H1 (cell line): ENCODE data around the gene BAG2. TPM values are rescaled to one million over a fixed set of nuclear protein-coding genes. Genes with fewer than 3 reads are reported as not detected.

Experiments used
- CTCF ChIA-PET: fragments of 300-600 bp; sonication (Branson Sonifier 250); formaldehyde crosslinking; loops from one replicate; lab custom pipeline; 2021; ENCODE audit not compliant: partially characterized antibody; lab: Charles Lee
- POLR2A ChIA-PET: fragments of 300-600 bp; sonication (Branson Sonifier 250); formaldehyde crosslinking; loops from one replicate; lab custom pipeline; 2021; ENCODE audit warnings: inconsistent platforms; ENCODE audit not compliant: partially characterized antibody; lab: Charles Lee
- DNase-seq, 2 experiments: peaks; one replicate each; pipeline versions ENCODE4 v3.0.0 to v3.0.0-alpha.2; 2010 to 2022; ENCODE audit warnings: low spot score in 2 of 2, low read depth in 1 of 2, mixed read lengths in 1 of 2
- FAIRE-seq: peaks from 2 replicates; lab custom pipeline; 2011; peaks lifted over from hg19 to GRCh38; lab: Jason Lieb, UNC
- H2AFZ ChIP-seq: 2 replicates; pipeline ENCODE4 v1.8.1; 2012; ENCODE audit warnings: low read length, inconsistent platforms
- H2AK5ac ChIP-seq: 2 replicates; pipeline ENCODE4 v1.6.1; 2013; ENCODE audit warnings: low read depth, low read length
- H2BK120ac ChIP-seq: replicated peaks from 2 replicates; pipeline ENCODE3; 2013; ENCODE audit warnings: low read depth, low read length, inconsistent platforms
- H2BK12ac ChIP-seq: 2 replicates; pipeline ENCODE4 v1.6.1; 2013; ENCODE audit warnings: low read depth, low read length
- H2BK15ac ChIP-seq: 2 replicates; pipeline ENCODE4 v1.6.1; 2013; ENCODE audit warnings: low read length
- H2BK20ac ChIP-seq: 2 replicates; pipeline ENCODE4 v1.6.1; 2013; ENCODE audit warnings: low read length
- H2BK5ac ChIP-seq: 2 replicates; pipeline ENCODE4 v1.6.1; 2013; ENCODE audit warnings: low read depth, low read length
- H3K14ac ChIP-seq: 2 replicates; pipeline ENCODE4 v1.6.1; 2013; ENCODE audit warnings: inconsistent platforms; ENCODE audit not compliant: insufficient read length
- H3K18ac ChIP-seq: 2 replicates; pipeline ENCODE4 v1.6.1; 2013; ENCODE audit warnings: low read length; ENCODE audit errors: extremely low read depth
- H3K23ac ChIP-seq: 2 replicates; pipeline ENCODE4 v1.6.1; 2013; ENCODE audit warnings: inconsistent platforms; ENCODE audit not compliant: insufficient read length
- H3K23me2 ChIP-seq: 2 replicates; pipeline ENCODE4 v1.6.1; 2013; ENCODE audit warnings: low read depth, low read length
- H3K27ac ChIP-seq: 2 replicates; pipeline ENCODE4 v1.6.1; 2011; ENCODE audit warnings: low read depth, low read length, inconsistent platforms
- H3K27me3 ChIP-seq, 4 experiments: replicated peaks in 1 of 4; 1 replicate in 1 of 4; 2 replicates in 3 of 4; pipeline versions ENCODE4 v1.6.1 to v1.8.1; 2011 to 2013; ENCODE audit warnings: low read length in 3 of 4, mild to moderate bottlenecking in 3 of 4, inconsistent platforms in 2 of 4, mixed read lengths in 2 of 4, moderate library complexity in 1 of 4; ENCODE audit not compliant: control insufficient read depth in 3 of 4, insufficient read depth in 3 of 4; ENCODE audit errors: extremely low read depth in 1 of 4
- H3K36me3 ChIP-seq, 4 experiments: 2 replicates each; pipeline versions ENCODE4 v1.6.1 to v1.8.1; 2011 to 2013; ENCODE audit warnings: mild to moderate bottlenecking in 4 of 4, low read length in 3 of 4, moderate library complexity in 2 of 4, control low read depth in 1 of 4, inconsistent platforms in 1 of 4; ENCODE audit not compliant: insufficient read depth in 4 of 4, control insufficient read depth in 2 of 4
- H3K4ac ChIP-seq: replicated peaks from 2 replicates; pipeline ENCODE3; 2013; ENCODE audit warnings: low read length, low read depth, mixed read lengths, inconsistent platforms; ENCODE audit not compliant: insufficient read length
- H3K4me1 ChIP-seq, 4 experiments: replicated peaks in 1 of 4; 1 replicate in 1 of 4; 2 replicates in 3 of 4; pipeline versions ENCODE4 v1.6.1 to v1.8.1; 2011 to 2013; ENCODE audit warnings: low read length in 3 of 4, inconsistent platforms in 2 of 4, mixed read lengths in 1 of 4; ENCODE audit not compliant: insufficient read depth in 4 of 4, control insufficient read depth in 3 of 4
- H3K4me2 ChIP-seq, 2 experiments: 2 replicates each; pipeline versions ENCODE4 v1.6.1 to v1.8.1; 2011 to 2013; ENCODE audit warnings: low read depth in 2 of 2, low read length in 2 of 2, control low read depth in 1 of 2, inconsistent platforms in 1 of 2, mild to moderate bottlenecking in 1 of 2; ENCODE audit not compliant: insufficient read depth in 1 of 2
- H3K4me3 ChIP-seq, 4 experiments: fragments of 200-600, 300-600 bp in 1 of 4; sonication (generic), shearing (Covaris generic), sonication (Bioruptor Twin) in 1 of 4; 2 replicates each; pipeline versions ENCODE4 v1.5.1 to v1.8.1; 2011 to 2016; ENCODE audit warnings: low read length in 4 of 4, low read depth in 3 of 4, control low read depth in 2 of 4, inconsistent platforms in 2 of 4, mild to moderate bottlenecking in 2 of 4, mixed read lengths in 1 of 4, moderate library complexity in 1 of 4; ENCODE audit not compliant: insufficient read depth in 2 of 4; ENCODE audit errors: extremely low read depth in 1 of 4
- H3K56ac ChIP-seq: replicated peaks from 2 replicates; pipeline ENCODE3; 2013; ENCODE audit warnings: low read depth, mild to moderate bottlenecking, mixed read lengths, low read length, inconsistent platforms; ENCODE audit not compliant: insufficient read length
- H3K79me1 ChIP-seq: 2 replicates; pipeline ENCODE4 v1.6.1; 2013; ENCODE audit warnings: low read depth, low read length, control low read depth
- H3K79me2 ChIP-seq, 2 experiments: 2 replicates each; pipeline versions ENCODE4 v1.6.1 to v1.8.1; 2012 to 2013; ENCODE audit warnings: low read length in 2 of 2, mild to moderate bottlenecking in 2 of 2, inconsistent platforms in 1 of 2; ENCODE audit not compliant: insufficient read depth in 2 of 2, control insufficient read depth in 1 of 2
- H3K9ac ChIP-seq, 4 experiments: replicated peaks in 1 of 4; 1 replicate in 1 of 4; 2 replicates in 3 of 4; pipeline versions ENCODE4 v1.6.1 to v1.8.1; 2011 to 2013; ENCODE audit warnings: low read depth in 3 of 4, low read length in 3 of 4, control low read depth in 2 of 4, mild to moderate bottlenecking in 2 of 4, moderate library complexity in 2 of 4, inconsistent platforms in 1 of 4; ENCODE audit errors: extremely low read depth in 1 of 4
- H3K9me3 ChIP-seq, 2 experiments: 2 replicates each; pipeline versions ENCODE4 v1.6.1 to v1.8.1; 2012 to 2013; ENCODE audit warnings: mild to moderate bottlenecking in 2 of 2, moderate library complexity in 2 of 2, control low read depth in 1 of 2, inconsistent platforms in 1 of 2, low read depth in 1 of 2, low read length in 1 of 2, mixed read lengths in 1 of 2; ENCODE audit not compliant: insufficient read depth in 2 of 2
- H4K20me1 ChIP-seq, 2 experiments: replicated peaks in 1 of 2; 2 replicates each; pipeline versions ENCODE3 to v1.8.1; 2011 to 2013; ENCODE audit warnings: inconsistent platforms in 2 of 2, low read length in 2 of 2, mild to moderate bottlenecking in 1 of 2; ENCODE audit not compliant: insufficient read depth in 2 of 2, control insufficient read depth in 1 of 2
- H4K5ac ChIP-seq: 2 replicates; pipeline ENCODE4 v1.6.1; 2013; ENCODE audit warnings: low read length, low read depth, mixed read lengths, inconsistent platforms; ENCODE audit not compliant: insufficient read length
- H4K8ac ChIP-seq: 2 replicates; pipeline ENCODE4 v1.8.0; 2013; ENCODE audit warnings: mild to moderate bottlenecking, moderate library complexity, low read length, inconsistent platforms; ENCODE audit not compliant: insufficient read depth; ENCODE audit errors: extremely low read depth
- H4K91ac ChIP-seq: replicated peaks from 2 replicates; pipeline ENCODE3; 2013; ENCODE audit warnings: low read length, mixed read lengths, inconsistent platforms; ENCODE audit not compliant: insufficient read length
- BCL11A ChIP-seq, 2 experiments: IDR thresholded peaks; one replicate each; pipeline ENCODE4 v1.6.1; 2011; ENCODE audit warnings: low read depth in 2 of 2, low read length in 2 of 2, mild to moderate bottlenecking in 2 of 2
- MAFK ChIP-seq: IDR thresholded peaks from 2 replicates; pipeline ENCODE4 v1.6.1; 2012; ENCODE audit warnings: low read depth, mild to moderate bottlenecking, improper control_type of control experiment, low read length
- PHF8 ChIP-seq: fragments of 200-600 bp; sonication (generic); conservative IDR thresholded peaks from 2 replicates; pipeline ENCODE4 v1.7.1; 2012; ENCODE audit warnings: low read depth, mild to moderate bottlenecking, inconsistent platforms, low read length, moderate library complexity
- RAD21 ChIP-seq, 2 experiments: IDR thresholded peaks in 1 of 2; conservative IDR thresholded peaks in 1 of 2; 2 replicates each; pipeline ENCODE4 v1.6.1; 2011; ENCODE audit warnings: low read depth in 2 of 2, low read length in 2 of 2, improper control_type of control experiment in 1 of 2, inconsistent platforms in 1 of 2, mild to moderate bottlenecking in 1 of 2, moderate library complexity in 1 of 2
- RFX5 ChIP-seq: IDR thresholded peaks from 2 replicates; pipeline ENCODE4 v1.6.1; 2011; ENCODE audit warnings: low read depth, low read length, improper control_type of control experiment, borderline replicate concordance
- SP1 ChIP-seq: IDR thresholded peaks from 2 replicates; pipeline ENCODE4 v1.6.1; 2011; ENCODE audit warnings: low read depth, low read length
- WGBS, 2 experiments: shearing (Covaris generic) in 1 of 2; methylation state at CpG; one replicate each; pipeline versions ENCODE4 v1.1.6 to v1.1.7; 2013 to 2015; ENCODE audit warnings: low lambda C conversion rate in 2 of 2, mixed read lengths in 2 of 2, inconsistent platforms in 1 of 2, low coverage in 1 of 2, missing lambda C conversion rate in 1 of 2; ENCODE audit not compliant: insufficient replicate concordance in 2 of 2, insufficient coverage in 1 of 2, insufficient read length in 1 of 2; ENCODE audit errors: extremely low coverage in 1 of 2, missing lambda C conversion rate in 1 of 2; 5-methylcytosine and 5-hydroxymethylcytosine counted together
- polyA plus RNA-seq, 7 experiments: library from polyadenylated mRNA; depleted of rRNA in 3 of 7; stranded (reverse) in 5 of 7; unstranded in 2 of 7; fragments of >200 nt in 5 of 7; fragments of 200-250 nt in 2 of 7; gene quantifications; 1 replicate in 5 of 7; 2 replicates in 1 of 7; 4 replicates in 1 of 7; pipeline versions ENCODE4 v1.2.1 to v1.2.3, GENCODE V29; 2011 to 2013; ENCODE audit warnings: missing spikeins in 2 of 7, mixed read lengths in 2 of 7
- total RNA-seq: library from RNA; stranded (reverse); fragmentation: NEBNext Ultra II Directional; extraction: Animal tissue kit (Norgen Biotek cat#: 25700); gene quantifications from 2 replicates; pipeline ENCODE4 v1.2.1, GENCODE V29; 2021
- TF ChIP-seq, protein P1 (sequence below), 3 experiments: IDR thresholded peaks; 1 replicate in 2 of 3; 2 replicates in 1 of 3; pipeline versions ENCODE4 v1.5.1 to v1.6.1; 2011; ENCODE audit warnings: low read length in 3 of 3, mild to moderate bottlenecking in 3 of 3, inconsistent platforms in 2 of 3, low read depth in 1 of 3, moderate library complexity in 1 of 3; ENCODE audit not compliant: insufficient read depth in 1 of 3; ENCODE audit errors: control extremely low read depth in 1 of 3
- TF ChIP-seq, protein P2 (sequence below): IDR thresholded peaks from 2 replicates; pipeline ENCODE4 v1.6.1; 2011; ENCODE audit warnings: low read depth, mild to moderate bottlenecking, low read length; ENCODE audit not compliant: insufficient read depth

The BAG2 gene
- total and polyA plus RNA-seq, 2 of the 8 experiments (the other 6 are each of a cell fraction or from before 2014, with no cell fraction given), result 4.4 to 7.4 TPM

DNA sequence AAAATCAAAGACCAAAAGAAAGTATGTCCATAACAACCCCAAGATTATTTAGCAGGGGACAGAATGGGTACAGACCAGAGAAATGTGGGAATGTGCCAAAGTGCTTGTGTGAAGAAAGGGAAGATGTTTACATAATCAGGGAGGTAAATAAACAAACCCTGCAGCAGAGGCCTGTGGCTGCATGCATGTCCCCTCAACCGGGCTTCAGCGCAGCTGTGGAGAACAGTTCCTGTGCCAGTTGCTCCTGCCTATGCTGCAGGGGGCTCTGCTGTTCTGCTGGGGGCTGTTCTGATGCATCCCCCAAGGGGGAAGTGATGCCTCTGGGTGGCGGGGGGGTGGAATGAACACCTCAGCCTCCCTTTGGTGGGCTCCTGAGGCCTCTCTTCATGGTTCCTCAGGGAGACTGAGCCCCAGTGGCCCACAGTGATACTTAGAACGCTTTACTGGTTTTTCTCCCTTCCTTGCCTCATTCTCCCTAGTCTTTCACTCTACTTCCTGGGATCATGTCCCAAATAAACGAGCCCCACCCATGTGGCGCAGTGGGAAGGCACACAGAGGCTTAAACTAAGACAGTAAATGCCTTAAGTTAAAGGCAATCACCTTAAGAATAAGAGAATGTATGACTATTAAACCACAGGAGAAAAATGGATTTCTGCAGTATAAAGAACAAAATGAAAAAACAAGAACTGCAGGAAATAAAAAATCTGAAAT is 27.0 kb downstream of the BAG2 start:
- 77% methylated on average over 6 of the region's 6 CpGs; no CpG with 5 or more reads in 1 of the 2 experiments for WGBS, 2 experiments
- H2BK20ac ChIP-seq, result no peak overlapping the region

More for the DNA sequence above, 27.0 kb downstream of the BAG2 start:
- Histone ChIP-seq H3K23me2 (no peaks in the 10 kb centered on the region), H3K9ac (no peak overlapping the region), H4K8ac (no peak overlapping the region), H3K4me1 (peaks cover 0 to 4% (median 3%) of the 10 kb centered on the region in 4 experiments; a peak in 5 of 7 replicates), H3K27me3 (no peaks in the 10 kb centered on the region), H3K79me1 (peaks cover 4% of the 10 kb centered on the region; the same call in 1 of the 2 replicates), H2AFZ (no peak overlapping the region), H2BK15ac (no peak overlapping the region), H4K5ac (no peak overlapping the region), H2AK5ac (no peak overlapping the region), H3K56ac (no peak overlapping the region), H3K14ac (no peak overlapping the region), H3K4ac (no peak overlapping the region), H3K18ac (no peak overlapping the region), H3K4me2 (no peak overlapping the region; a peak in 1 of 4 replicates), H2BK5ac (no peak overlapping the region), H3K36me3 (peaks cover 0 to 4% (median 0%) of the 10 kb centered on the region in 4 experiments; a peak in 1 of 8 replicates), H3K4me3 (no peak overlapping the region), H3K23ac (no peak overlapping the region), H2BK120ac (no peak overlapping the region), H2BK12ac (no peak overlapping the region), H3K27ac (no peak overlapping the region), H4K20me1 (peaks cover 0 to 2% of the 10 kb centered on the region in 2 experiments), H4K91ac (no peak overlapping the region), H3K9me3 (no peaks in the 10 kb centered on the region), H3K79me2 (peaks cover 0 to 10% of the 10 kb centered on the region in 2 experiments; a peak in 2 of 4 replicates)
- ChIA-PET CTCF (interaction anchor here (0.7 to 1.3 kb wide), 7 partner anchors 9 to 519 kb away, joined by 3 to 7 read pairs (median 4); no protein-coding TSS in a partner anchor), POLR2A (interaction anchor here (0.6 kb wide), 1 partner anchor 264 kb away, joined by 3 read pairs; no protein-coding TSS in a partner anchor)
- TF ChIP-seq MAFK, result no peak
- no peak for TF ChIP-seq RFX5
- no peak for TF ChIP-seq PHF8
- TF ChIP-seq, protein P1, sequence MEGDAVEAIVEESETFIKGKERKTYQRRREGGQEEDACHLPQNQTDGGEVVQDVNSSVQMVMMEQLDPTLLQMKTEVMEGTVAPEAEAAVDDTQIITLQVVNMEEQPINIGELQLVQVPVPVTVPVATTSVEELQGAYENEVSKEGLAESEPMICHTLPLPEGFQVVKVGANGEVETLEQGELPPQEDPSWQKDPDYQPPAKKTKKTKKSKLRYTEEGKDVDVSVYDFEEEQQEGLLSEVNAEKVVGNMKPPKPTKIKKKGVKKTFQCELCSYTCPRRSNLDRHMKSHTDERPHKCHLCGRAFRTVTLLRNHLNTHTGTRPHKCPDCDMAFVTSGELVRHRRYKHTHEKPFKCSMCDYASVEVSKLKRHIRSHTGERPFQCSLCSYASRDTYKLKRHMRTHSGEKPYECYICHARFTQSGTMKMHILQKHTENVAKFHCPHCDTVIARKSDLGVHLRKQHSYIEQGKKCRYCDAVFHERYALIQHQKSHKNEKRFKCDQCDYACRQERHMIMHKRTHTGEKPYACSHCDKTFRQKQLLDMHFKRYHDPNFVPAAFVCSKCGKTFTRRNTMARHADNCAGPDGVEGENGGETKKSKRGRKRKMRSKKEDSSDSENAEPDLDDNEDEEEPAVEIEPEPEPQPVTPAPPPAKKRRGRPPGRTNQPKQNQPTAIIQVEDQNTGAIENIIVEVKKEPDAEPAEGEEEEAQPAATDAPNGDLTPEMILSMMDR (IDR thresholded peaks at IDR 0.05; ENCODE audit: control extremely low read depth in 1 of 3, insufficient read depth in 1 of 3, low read depth in 1 of 3, low read length in 3 of 3), result peak in 2 of 3 experiments; percentile 9 to 13; a peak in 2 of 4 replicates
- no peak for TF ChIP-seq BCL11A (IDR thresholded peaks at IDR 0.05; ENCODE audit: low read depth in 2 of 2, low read length in 2 of 2)
- no peak for TF ChIP-seq SP1
- TF ChIP-seq RAD21 (IDR thresholded peaks at IDR 0.05 in 1 of 2, conservative IDR thresholded peaks at IDR 0.05 in 1 of 2; ENCODE audit: low read depth in 2 of 2, low read length in 2 of 2), result peak; percentile 18 to 37; a peak in 3 of 4 replicates
- TF ChIP-seq, protein P2, sequence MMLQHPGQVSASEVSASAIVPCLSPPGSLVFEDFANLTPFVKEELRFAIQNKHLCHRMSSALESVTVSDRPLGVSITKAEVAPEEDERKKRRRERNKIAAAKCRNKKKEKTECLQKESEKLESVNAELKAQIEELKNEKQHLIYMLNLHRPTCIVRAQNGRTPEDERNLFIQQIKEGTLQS, result no peak
- DNase-seq (no peak), FAIRE-seq (no peak)
